ENCODE data around the gene DEPDC5.

DNA sequence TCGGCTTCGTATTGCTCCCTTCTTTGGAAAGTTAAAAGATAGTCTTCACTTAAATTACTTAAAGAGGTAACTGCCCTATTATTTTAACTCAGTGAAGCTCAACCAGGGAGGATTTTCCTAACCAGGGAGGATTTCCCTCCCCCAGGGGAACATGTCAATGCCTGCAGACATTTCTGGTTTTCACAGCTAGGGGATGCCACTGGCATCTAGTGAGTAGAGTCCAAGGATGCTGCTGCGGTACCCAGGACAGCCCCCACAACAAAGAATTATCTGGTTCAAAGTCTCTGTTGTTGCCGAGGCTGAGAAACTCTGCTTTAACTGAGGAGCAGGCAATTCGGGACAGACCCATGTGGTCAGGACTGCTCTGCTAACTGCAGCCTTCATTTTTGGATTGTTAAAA is 82.2 kb downstream of the DEPDC5 start:
- TF ChIP-seq POLR2A (IDR thresholded peaks at IDR 0.05) (no peak), CTCF (IDR thresholded peaks at IDR 0.05 in 4 of 5, conservative IDR thresholded peaks at IDR 0.05 in 1 of 5) (no peak)

Measured in gastrocnemius medialis (tissue), 4 donors.